ENCODE results near the gene RWDD3. TPM values are rescaled to one million over a fixed set of nuclear protein-coding genes. Genes with fewer than 3 reads are reported as not detected.

Gene RWDD3
- total and polyA plus RNA-seq, 2 donors from 2014 or later = 18.0 to 19.7 TPM

- no peaks in the 10 kb centered on the region for H3K9me3 ChIP-seq (ENCODE audit: control insufficient read depth in 2 of 3, insufficient read depth in 1 of 3, low read length in 3 of 3)
- no peak overlapping the region for H3K27ac ChIP-seq (ENCODE audit: low read depth in 2 of 2, low read length in 2 of 2)
- TF ChIP-seq, protein P1, sequence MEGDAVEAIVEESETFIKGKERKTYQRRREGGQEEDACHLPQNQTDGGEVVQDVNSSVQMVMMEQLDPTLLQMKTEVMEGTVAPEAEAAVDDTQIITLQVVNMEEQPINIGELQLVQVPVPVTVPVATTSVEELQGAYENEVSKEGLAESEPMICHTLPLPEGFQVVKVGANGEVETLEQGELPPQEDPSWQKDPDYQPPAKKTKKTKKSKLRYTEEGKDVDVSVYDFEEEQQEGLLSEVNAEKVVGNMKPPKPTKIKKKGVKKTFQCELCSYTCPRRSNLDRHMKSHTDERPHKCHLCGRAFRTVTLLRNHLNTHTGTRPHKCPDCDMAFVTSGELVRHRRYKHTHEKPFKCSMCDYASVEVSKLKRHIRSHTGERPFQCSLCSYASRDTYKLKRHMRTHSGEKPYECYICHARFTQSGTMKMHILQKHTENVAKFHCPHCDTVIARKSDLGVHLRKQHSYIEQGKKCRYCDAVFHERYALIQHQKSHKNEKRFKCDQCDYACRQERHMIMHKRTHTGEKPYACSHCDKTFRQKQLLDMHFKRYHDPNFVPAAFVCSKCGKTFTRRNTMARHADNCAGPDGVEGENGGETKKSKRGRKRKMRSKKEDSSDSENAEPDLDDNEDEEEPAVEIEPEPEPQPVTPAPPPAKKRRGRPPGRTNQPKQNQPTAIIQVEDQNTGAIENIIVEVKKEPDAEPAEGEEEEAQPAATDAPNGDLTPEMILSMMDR (IDR thresholded peaks at IDR 0.05; ENCODE audit: borderline replicate concordance, extremely low read depth, insufficient read depth) = no peak
- H3K9ac ChIP-seq (ENCODE audit: low read length in 3 of 3) = no peak overlapping the region
- FAIRE-seq (no peak), DNase-seq (no peak)
- no peak overlapping the region for H3K4me3 ChIP-seq (ENCODE audit: low read length in 3 of 3)
- H3K27me3 ChIP-seq (ENCODE audit: control insufficient read depth, insufficient read depth, low read length) = no peaks in the 10 kb centered on the region
- H3K4me1 ChIP-seq (ENCODE audit: control insufficient read depth in 2 of 3, insufficient read depth in 2 of 3, low read depth in 1 of 3, low read length in 3 of 3) = no peaks in the 10 kb centered on the region
- no peaks in the 10 kb centered on the region for H3K36me3 ChIP-seq (ENCODE audit: control insufficient read depth in 2 of 3, insufficient read depth in 3 of 3, low read length in 3 of 3)
- intact Hi-C loops (cut with DNase I) = no loop called here
Measured at GRCh38 chr1:95230256-95230655, 3.8 kb upstream of the RWDD3 start.

GRCh38 chr1:95230768-95231191 lies 3.2 kb upstream of the RWDD3 start:
- Histone ChIP-seq H3K27me3 (ENCODE audit: control insufficient read depth, insufficient read depth, low read length) (no peaks in the 10 kb centered on the region), H3K9me3 (ENCODE audit: control insufficient read depth in 2 of 3, insufficient read depth in 1 of 3, low read length in 3 of 3) (no peaks in the 10 kb centered on the region), H3K4me3 (ENCODE audit: low read length in 3 of 3) (no peak overlapping the region), H3K9ac (ENCODE audit: low read length in 3 of 3) (no peak overlapping the region), H3K4me1 (ENCODE audit: control insufficient read depth in 2 of 3, insufficient read depth in 2 of 3, low read depth in 1 of 3, low read length in 3 of 3) (no peaks in the 10 kb centered on the region), H3K36me3 (ENCODE audit: control insufficient read depth in 2 of 3, insufficient read depth in 3 of 3, low read length in 3 of 3) (no peaks in the 10 kb centered on the region), H3K27ac (ENCODE audit: low read depth in 2 of 2, low read length in 2 of 2) (no peak overlapping the region)
- TF ChIP-seq, protein P1 (IDR thresholded peaks at IDR 0.05; ENCODE audit: borderline replicate concordance, extremely low read depth, insufficient read depth) = no peak
- FAIRE-seq (no peak), DNase-seq (no peak)
- intact Hi-C loops (cut with DNase I) = no loop called here

- H3K9me3 ChIP-seq (ENCODE audit: control insufficient read depth in 2 of 3, insufficient read depth in 1 of 3, low read length in 3 of 3) = no peaks in the 10 kb centered on the region
- TF ChIP-seq, protein P1 (IDR thresholded peaks at IDR 0.05; ENCODE audit: borderline replicate concordance, extremely low read depth, insufficient read depth) = no peak
- H3K36me3 ChIP-seq (ENCODE audit: control insufficient read depth in 2 of 3, insufficient read depth in 3 of 3, low read length in 3 of 3) = no peaks in the 10 kb centered on the region
- H3K27me3 ChIP-seq (ENCODE audit: control insufficient read depth, insufficient read depth, low read length) = no peaks in the 10 kb centered on the region
- intact Hi-C loops (cut with DNase I) = no loop called here
- peak overlapping the region; percentile 76 to 92 (median 76) for H3K4me3 ChIP-seq (ENCODE audit: low read length in 3 of 3)
- peak overlapping the region; percentile 35 to 96 (median 47) for H3K9ac ChIP-seq (ENCODE audit: low read length in 3 of 3)
- DNase-seq (peak in 2 of 5 donors; percentile 44 to 56), FAIRE-seq (no peak)
- H3K27ac ChIP-seq (ENCODE audit: low read depth in 2 of 2, low read length in 2 of 2) = peak overlapping the region in 1 of 2 donors; percentile 94
- peaks cover 0 to 2% (median 0%) of the 10 kb centered on the region in 3 donors for H3K4me1 ChIP-seq (ENCODE audit: control insufficient read depth in 2 of 3, insufficient read depth in 2 of 3, low read depth in 1 of 3, low read length in 3 of 3)
Measured at GRCh38 chr1:95232646-95233318, 1.2 kb upstream of the RWDD3 start.

Data from kidney (tissue), 14 donors.